Measurements from ENCODE around the gene SCARB2.

The SCARB2 gene

DNA sequence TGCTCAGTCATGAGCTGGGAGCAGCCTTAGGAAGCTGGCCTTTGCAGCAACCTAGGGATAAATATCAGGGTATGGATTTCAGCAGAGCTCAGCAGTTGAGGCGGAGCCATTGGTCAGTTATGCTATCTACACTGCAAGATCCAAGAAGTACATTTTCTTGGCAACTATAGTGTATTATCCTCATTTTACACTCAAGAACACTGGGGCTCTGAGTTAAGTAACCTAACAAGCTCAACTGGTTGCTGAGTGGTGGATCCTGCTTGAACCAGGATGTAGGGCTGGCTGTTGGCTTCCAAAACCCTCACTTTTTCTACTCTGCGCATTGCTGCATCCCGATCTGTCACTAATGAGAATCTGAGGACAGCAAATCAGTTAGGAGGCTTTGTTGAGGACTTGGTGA is 1.5 kb upstream of the SCARB2 start:
- no peak for DNase-seq (ENCODE audit: low spot score)
- H3K27ac Mint-ChIP-seq: no peak overlapping the region
- no peak overlapping the region for H3K4me3 Mint-ChIP-seq
- peaks cover 33% of the 10 kb centered on the region for H3K27me3 Mint-ChIP-seq (ENCODE audit: low read depth)
- H3K4me1 Mint-ChIP-seq (ENCODE audit: low read depth): peaks cover 19% of the 10 kb centered on the region
- H3K9me3 Mint-ChIP-seq: no peaks in the 10 kb centered on the region
- no peaks in the 10 kb centered on the region for H3K36me3 Mint-ChIP-seq (ENCODE audit: low read depth)

- H3K27ac Mint-ChIP-seq: peak overlapping the region; percentile 83
- no peak for DNase-seq (ENCODE audit: low spot score)
- no peaks in the 10 kb centered on the region for H3K36me3 Mint-ChIP-seq (ENCODE audit: low read depth)
- H3K4me3 Mint-ChIP-seq: peak overlapping the region; percentile 85
- H3K27me3 Mint-ChIP-seq (ENCODE audit: low read depth): peaks cover 33% of the 10 kb centered on the region
- H3K9me3 Mint-ChIP-seq: no peaks in the 10 kb centered on the region
- H3K4me1 Mint-ChIP-seq (ENCODE audit: low read depth): peaks cover 17% of the 10 kb centered on the region
Measured at GRCh38 chr4:76214177-76214675, 602 bp upstream of the SCARB2 start.

GRCh38 chr4:76212851-76213414 is 691 bp downstream of the SCARB2 start:
- Mint-ChIP-seq H3K4me1 (ENCODE audit: low read depth) (peaks cover 19% of the 10 kb centered on the region), H3K27me3 (ENCODE audit: low read depth) (peaks cover 30% of the 10 kb centered on the region), H3K36me3 (ENCODE audit: low read depth) (no peaks in the 10 kb centered on the region), H3K4me3 (peak overlapping the region; percentile 75), H3K9me3 (no peaks in the 10 kb centered on the region), H3K27ac (peak overlapping the region; percentile 70)
- DNase-seq (ENCODE audit: low spot score): peak; percentile 28

GRCh38 chr4:76211769-76212708 is 1.6 kb downstream of the SCARB2 start:
- Mint-ChIP-seq H3K4me3 (peak overlapping the region; percentile 75), H3K27me3 (ENCODE audit: low read depth) (peaks cover 24% of the 10 kb centered on the region), H3K9me3 (no peaks in the 10 kb centered on the region), H3K4me1 (ENCODE audit: low read depth) (peaks cover 19% of the 10 kb centered on the region), H3K27ac (peak overlapping the region; percentile 70), H3K36me3 (ENCODE audit: low read depth) (no peaks in the 10 kb centered on the region)
- no peak for DNase-seq (ENCODE audit: low spot score)

DNA sequence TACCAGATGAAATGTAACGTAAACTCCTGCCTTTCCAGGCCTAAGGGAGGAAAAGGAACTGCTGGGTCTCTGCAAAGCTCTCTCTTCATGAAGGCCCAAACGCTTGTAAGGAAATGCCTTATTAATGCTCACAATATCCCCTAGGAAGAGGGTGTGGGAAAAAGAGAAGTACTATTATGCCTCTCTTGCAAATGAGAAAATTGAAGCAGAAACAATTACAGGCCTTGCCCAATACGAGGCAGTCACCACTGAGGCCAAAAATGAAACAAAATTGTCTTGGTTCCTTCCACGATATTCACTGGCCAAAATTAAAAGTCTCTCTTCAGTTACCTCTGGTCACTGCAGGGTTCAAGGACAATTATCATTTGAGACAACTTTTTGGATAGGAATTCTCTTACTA is 3.2 kb downstream of the SCARB2 start:
- Mint-ChIP-seq H3K36me3 (ENCODE audit: low read depth) (no peaks in the 10 kb centered on the region), H3K27ac (no peak overlapping the region), H3K4me1 (ENCODE audit: low read depth) (peaks cover 19% of the 10 kb centered on the region), H3K27me3 (ENCODE audit: low read depth) (peaks cover 10% of the 10 kb centered on the region), H3K4me3 (no peak overlapping the region), H3K9me3 (no peaks in the 10 kb centered on the region)
- no peak for DNase-seq (ENCODE audit: low spot score)

GRCh38 chr4:76209881-76210280 is 3.7 kb downstream of the SCARB2 start:
- Mint-ChIP-seq H3K9me3 (no peaks in the 10 kb centered on the region), H3K36me3 (ENCODE audit: low read depth) (no peaks in the 10 kb centered on the region), H3K27ac (no peak overlapping the region), H3K4me1 (ENCODE audit: low read depth) (peaks cover 19% of the 10 kb centered on the region), H3K27me3 (ENCODE audit: low read depth) (peaks cover 8% of the 10 kb centered on the region), H3K4me3 (no peak overlapping the region)
- DNase-seq (ENCODE audit: low spot score): no peak

DNA sequence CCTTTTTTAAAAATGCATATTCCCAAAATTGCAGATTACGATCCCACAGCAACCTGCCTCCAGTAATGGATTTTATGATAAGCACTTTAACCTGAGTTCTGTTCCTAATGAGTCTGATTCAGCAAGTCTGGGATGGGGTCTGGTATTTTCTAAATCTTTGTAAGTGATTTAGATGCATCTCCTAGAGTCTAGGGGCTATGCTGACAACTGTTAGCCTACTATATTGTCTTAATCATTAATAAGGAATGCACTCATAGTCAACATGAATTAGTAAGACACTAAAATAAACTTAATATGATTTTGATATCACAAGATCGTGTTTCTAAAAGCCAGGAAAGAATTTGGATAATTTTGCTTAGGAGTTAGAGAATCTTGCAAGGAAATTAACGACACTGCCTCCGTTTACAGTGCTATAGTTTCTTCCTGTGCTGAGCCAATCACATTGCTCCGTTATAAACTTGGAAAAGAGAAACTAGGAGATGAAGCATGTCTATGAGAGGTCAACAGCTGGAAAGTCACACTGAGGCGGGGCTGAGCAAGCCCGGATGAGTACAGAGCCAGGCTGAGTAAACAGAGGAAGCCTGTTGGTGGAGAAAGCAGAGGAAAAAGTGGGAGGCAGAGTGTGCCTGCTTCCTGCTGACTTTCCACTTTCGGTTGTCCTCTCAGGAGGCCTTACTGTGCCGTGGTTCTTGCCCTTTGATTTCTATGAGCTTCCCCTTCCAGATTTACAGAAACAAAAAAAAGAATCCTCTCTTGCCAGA is 5.4 kb downstream of the SCARB2 start:
- H3K36me3 Mint-ChIP-seq (ENCODE audit: low read depth): no peaks in the 10 kb centered on the region
- peaks cover 10% of the 10 kb centered on the region for H3K4me1 Mint-ChIP-seq (ENCODE audit: low read depth)
- H3K4me3 Mint-ChIP-seq: no peak overlapping the region
- no peak overlapping the region for H3K27ac Mint-ChIP-seq
- H3K9me3 Mint-ChIP-seq: no peaks in the 10 kb centered on the region
- no peaks in the 10 kb centered on the region for H3K27me3 Mint-ChIP-seq (ENCODE audit: low read depth)
- no peak for DNase-seq (ENCODE audit: low spot score)

GRCh38 chr4:76207549-76207948 is 6.1 kb downstream of the SCARB2 start:
- no peaks in the 10 kb centered on the region for H3K9me3 Mint-ChIP-seq
- no peaks in the 10 kb centered on the region for H3K36me3 Mint-ChIP-seq (ENCODE audit: low read depth)
- H3K27ac Mint-ChIP-seq: no peak overlapping the region
- no peaks in the 10 kb centered on the region for H3K27me3 Mint-ChIP-seq (ENCODE audit: low read depth)
- H3K4me3 Mint-ChIP-seq: no peak overlapping the region
- DNase-seq (ENCODE audit: low spot score): no peak
- peaks cover 6% of the 10 kb centered on the region for H3K4me1 Mint-ChIP-seq (ENCODE audit: low read depth)

DNA sequence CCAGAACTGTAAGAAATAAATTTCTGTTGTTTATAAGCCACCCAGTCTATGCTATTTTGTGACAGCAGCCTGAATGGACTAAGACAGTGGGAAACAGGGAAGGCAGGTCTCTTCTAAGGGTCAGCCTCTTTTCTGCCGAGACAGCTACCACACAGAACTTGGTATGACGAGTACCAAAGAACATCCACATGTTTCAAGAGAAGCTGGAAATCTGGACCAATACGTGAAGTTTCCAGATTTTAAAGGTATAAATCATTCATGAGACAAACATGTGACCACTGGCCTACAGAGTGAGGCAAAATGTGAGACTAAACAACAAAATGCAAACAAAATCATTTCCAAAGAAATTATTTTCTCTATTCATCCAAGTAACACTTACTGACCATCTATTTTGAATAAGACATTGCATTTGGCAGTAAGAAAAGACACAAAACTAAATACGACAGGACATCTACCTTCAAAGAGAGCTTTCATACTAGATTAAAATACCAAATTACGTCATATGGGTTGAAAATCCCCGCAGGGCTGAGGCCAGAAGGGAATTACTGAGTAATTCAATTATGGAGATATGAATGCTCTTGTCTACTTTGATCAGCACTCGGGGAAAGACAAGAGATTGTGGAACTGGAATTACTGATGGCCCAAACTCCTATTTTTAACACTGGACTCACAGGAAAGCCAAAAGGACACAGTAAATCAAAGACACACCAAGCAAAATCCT is 7.2 kb downstream of the SCARB2 start:
- no peak overlapping the region for H3K27ac Mint-ChIP-seq
- peaks cover 2% of the 10 kb centered on the region for H3K4me1 Mint-ChIP-seq (ENCODE audit: low read depth)
- no peak for DNase-seq (ENCODE audit: low spot score)
- H3K27me3 Mint-ChIP-seq (ENCODE audit: low read depth): no peaks in the 10 kb centered on the region
- no peaks in the 10 kb centered on the region for H3K9me3 Mint-ChIP-seq
- no peak overlapping the region for H3K4me3 Mint-ChIP-seq
- H3K36me3 Mint-ChIP-seq (ENCODE audit: low read depth): no peaks in the 10 kb centered on the region

GRCh38 chr4:76205476-76205875 is 8.1 kb downstream of the SCARB2 start:
- H3K4me3 Mint-ChIP-seq: no peak overlapping the region
- H3K27me3 Mint-ChIP-seq (ENCODE audit: low read depth): no peaks in the 10 kb centered on the region
- no peak for DNase-seq (ENCODE audit: low spot score)
- H3K27ac Mint-ChIP-seq: no peak overlapping the region
- no peaks in the 10 kb centered on the region for H3K36me3 Mint-ChIP-seq (ENCODE audit: low read depth)
- peaks cover 2% of the 10 kb centered on the region for H3K4me1 Mint-ChIP-seq (ENCODE audit: low read depth)
- H3K9me3 Mint-ChIP-seq: no peaks in the 10 kb centered on the region

GRCh38 chr4:76204936-76205335 is 8.7 kb downstream of the SCARB2 start:
- no peak for DNase-seq (ENCODE audit: low spot score)
- H3K27ac Mint-ChIP-seq: no peak overlapping the region
- H3K9me3 Mint-ChIP-seq: no peaks in the 10 kb centered on the region
- H3K27me3 Mint-ChIP-seq (ENCODE audit: low read depth): no peaks in the 10 kb centered on the region
- no peaks in the 10 kb centered on the region for H3K36me3 Mint-ChIP-seq (ENCODE audit: low read depth)
- H3K4me1 Mint-ChIP-seq (ENCODE audit: low read depth): peaks cover 2% of the 10 kb centered on the region
- no peak overlapping the region for H3K4me3 Mint-ChIP-seq

DNA sequence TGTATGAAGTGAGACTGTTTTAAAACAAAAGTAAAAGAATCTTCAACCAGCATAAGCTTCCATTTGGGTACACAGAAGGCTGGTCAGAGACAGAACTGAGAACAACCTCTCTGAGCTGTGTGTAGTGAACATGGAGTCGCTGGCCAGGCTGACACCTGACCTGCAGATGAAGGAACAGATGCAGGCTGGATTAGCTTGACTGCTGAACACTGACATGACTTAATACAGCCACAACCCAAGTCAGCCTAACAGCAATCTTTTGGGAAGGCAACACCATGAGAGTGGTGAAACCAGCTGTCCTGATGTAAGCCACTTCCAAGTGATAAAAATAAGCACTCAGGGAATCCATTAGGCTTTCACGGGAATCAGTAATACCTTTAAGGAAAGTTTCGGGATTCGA is 10.1 kb downstream of the SCARB2 start:
- no peak overlapping the region for H3K4me3 Mint-ChIP-seq
- no peak overlapping the region for H3K27ac Mint-ChIP-seq
- peaks cover 5% of the 10 kb centered on the region for H3K4me1 Mint-ChIP-seq (ENCODE audit: low read depth)
- no peaks in the 10 kb centered on the region for H3K36me3 Mint-ChIP-seq (ENCODE audit: low read depth)
- H3K27me3 Mint-ChIP-seq (ENCODE audit: low read depth): no peaks in the 10 kb centered on the region
- DNase-seq (ENCODE audit: low spot score): no peak
- no peaks in the 10 kb centered on the region for H3K9me3 Mint-ChIP-seq

DNA sequence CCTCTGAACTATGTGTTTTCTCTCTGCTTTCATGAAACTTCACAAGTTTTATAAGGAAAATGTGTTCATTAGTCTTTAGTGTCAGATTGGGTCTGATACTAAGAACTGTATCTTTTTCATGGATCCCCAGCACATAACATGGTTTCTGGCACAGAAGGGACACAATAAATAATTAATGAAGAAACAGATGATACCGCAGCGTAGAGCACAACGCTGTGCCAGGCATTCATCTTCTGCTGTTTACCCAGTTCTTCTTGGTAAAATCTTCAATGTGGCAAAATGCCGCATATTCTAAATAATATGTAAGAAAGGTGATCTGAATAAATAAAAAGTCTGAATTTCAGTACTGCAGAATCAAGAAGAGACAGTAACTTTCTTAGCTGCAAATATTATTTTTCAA is 12.3 kb downstream of the SCARB2 start:
- H3K27me3 Mint-ChIP-seq (ENCODE audit: low read depth): no peaks in the 10 kb centered on the region
- H3K9me3 Mint-ChIP-seq: no peaks in the 10 kb centered on the region
- no peak overlapping the region for H3K4me3 Mint-ChIP-seq
- no peak for DNase-seq (ENCODE audit: low spot score)
- H3K4me1 Mint-ChIP-seq (ENCODE audit: low read depth): peaks cover 14% of the 10 kb centered on the region
- H3K27ac Mint-ChIP-seq: no peak overlapping the region
- H3K36me3 Mint-ChIP-seq (ENCODE audit: low read depth): no peaks in the 10 kb centered on the region
